Renal pelvis (tissue), 12 donors: ENCODE results near the gene MOB1B. TPM values are rescaled to one million over a fixed set of nuclear protein-coding genes. Genes with fewer than 3 reads are reported as not detected.
"Not testable (repeated sequence)": the region's sequence is repeated elsewhere in the genome, so short reads cannot be mapped to it uniquely, and the experiment has no call there.

Source experiments
- DNase-seq: peaks from one replicate; pipeline ENCODE4 v3.0.0-alpha.2; 2013
- long read RNA-seq, 16 experiments: transcript quantifications; one replicate each; lab custom pipeline, GENCODE V29; 2026
- polyA plus RNA-seq, 3 donors: library from polyadenylated mRNA; unstranded; fragments of 120-200 nt; gene quantifications; one replicate each; pipeline ENCODE4 v1.2.1, GENCODE V29; 2013; ENCODE audit not compliant: insufficient read length in 3 of 3

Gene MOB1B
- polyA plus RNA-seq = 10 to 100 TPM; 30.0 to 48.0 (median 45.3) TPM
- long read RNA-seq, donor 1, full-length matches to known transcripts = 3 of 35 reads
- long read RNA-seq, donor 1, partial matches to known transcripts = 32 of 35 reads
- long read RNA-seq, donor 1, other reads (novel, unspliced or antisense) = 0 of 35 reads
- long read RNA-seq, donor 2, full-length matches to known transcripts = 4 of 4 reads
- long read RNA-seq, donor 2, partial matches to known transcripts = 0 of 4 reads
- long read RNA-seq, donor 2, other reads (novel, unspliced or antisense) = 0 of 4 reads
- long read RNA-seq, donor 3, full-length matches to known transcripts = 3 of 3 reads
- long read RNA-seq, donor 3, partial matches to known transcripts = 0 of 3 reads
- long read RNA-seq, donor 3, other reads (novel, unspliced or antisense) = 0 of 3 reads
- long read RNA-seq, donor 4, full-length matches to known transcripts = 3 of 3 reads
- long read RNA-seq, donor 4, partial matches to known transcripts = 0 of 3 reads
- long read RNA-seq, donor 4, other reads (novel, unspliced or antisense) = 0 of 3 reads
- long read RNA-seq, donor 5, full-length matches to known transcripts = 4 of 4 reads
- long read RNA-seq, donor 5, partial matches to known transcripts = 0 of 4 reads
- long read RNA-seq, donor 5, other reads (novel, unspliced or antisense) = 0 of 4 reads
- long read RNA-seq, donor 6, full-length matches to known transcripts = 6 of 6 reads
- long read RNA-seq, donor 6, partial matches to known transcripts = 0 of 6 reads
- long read RNA-seq, donor 6, other reads (novel, unspliced or antisense) = 0 of 6 reads
- long read RNA-seq, donor 7, full-length matches to known transcripts = 8 of 8 reads
- long read RNA-seq, donor 7, partial matches to known transcripts = 0 of 8 reads
- long read RNA-seq, donor 7, other reads (novel, unspliced or antisense) = 0 of 8 reads
- long read RNA-seq, donor 8 = 0 reads
- long read RNA-seq, donor 9, full-length matches to known transcripts = 9 of 9 reads
- long read RNA-seq, donor 9, partial matches to known transcripts = 0 of 9 reads
- long read RNA-seq, donor 9, other reads (novel, unspliced or antisense) = 0 of 9 reads
- long read RNA-seq, donor 10, full-length matches to known transcripts = 5 of 5 reads
- long read RNA-seq, donor 10, partial matches to known transcripts = 0 of 5 reads
- long read RNA-seq, donor 10, other reads (novel, unspliced or antisense) = 0 of 5 reads
- long read RNA-seq, donor 11, full-length matches to known transcripts = 4 of 4 reads
- long read RNA-seq, donor 11, partial matches to known transcripts = 0 of 4 reads
- long read RNA-seq, donor 11, other reads (novel, unspliced or antisense) = 0 of 4 reads
- long read RNA-seq, donor 12, full-length matches to known transcripts = 8 of 8 reads
- long read RNA-seq, donor 12, partial matches to known transcripts = 0 of 8 reads
- long read RNA-seq, donor 12, other reads (novel, unspliced or antisense) = 0 of 8 reads
- long read RNA-seq, donor 13, full-length matches to known transcripts = 5 of 5 reads
- long read RNA-seq, donor 13, partial matches to known transcripts = 0 of 5 reads
- long read RNA-seq, donor 13, other reads (novel, unspliced or antisense) = 0 of 5 reads
- long read RNA-seq, donor 14, full-length matches to known transcripts = 5 of 5 reads
- long read RNA-seq, donor 14, partial matches to known transcripts = 0 of 5 reads
- long read RNA-seq, donor 14, other reads (novel, unspliced or antisense) = 0 of 5 reads
- long read RNA-seq, donor 15, full-length matches to known transcripts = 4 of 19 reads
- long read RNA-seq, donor 15, partial matches to known transcripts = 15 of 19 reads
- long read RNA-seq, donor 15, other reads (novel, unspliced or antisense) = 0 of 19 reads
- long read RNA-seq, donor 16, full-length matches to known transcripts = 5 of 5 reads
- long read RNA-seq, donor 16, partial matches to known transcripts = 0 of 5 reads
- long read RNA-seq, donor 16, other reads (novel, unspliced or antisense) = 0 of 5 reads

DNA sequence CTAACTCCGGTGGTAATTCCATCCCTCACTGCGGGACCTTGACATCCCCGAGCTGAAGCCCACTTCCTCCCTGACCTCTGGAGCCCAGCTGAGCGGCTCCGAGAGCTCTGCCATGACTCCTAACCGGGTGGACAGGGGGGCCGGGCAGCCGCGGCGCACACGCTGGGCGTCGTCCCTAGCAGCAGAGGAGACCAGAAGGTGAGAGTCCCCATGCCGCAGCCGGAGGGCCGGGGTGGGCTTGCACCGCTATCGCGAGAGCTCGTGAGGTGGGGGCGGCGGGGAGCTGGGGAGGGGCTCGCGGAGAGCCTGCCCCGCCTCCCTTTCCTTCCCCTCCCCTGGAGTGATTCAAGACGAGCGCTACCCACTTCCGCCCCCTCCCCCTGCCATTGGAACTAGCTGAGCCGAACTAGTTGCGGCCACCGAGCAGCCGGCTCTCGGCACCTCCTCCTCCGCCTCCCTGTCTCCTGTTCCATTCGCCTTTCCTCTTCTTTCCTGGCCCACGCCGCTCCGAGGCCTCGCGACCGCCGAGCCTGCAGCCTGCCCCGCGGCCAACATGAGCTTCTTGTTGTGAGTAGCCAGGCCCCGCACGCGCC, at the start of gene MOB1B:
TSS of gene MOB1B (plus strand) at position 386 of the 593 bp plus-strand sequence. CDS start at position 554, 168 bp downstream.
- peak; percentile 91 for DNase-seq

DNA sequence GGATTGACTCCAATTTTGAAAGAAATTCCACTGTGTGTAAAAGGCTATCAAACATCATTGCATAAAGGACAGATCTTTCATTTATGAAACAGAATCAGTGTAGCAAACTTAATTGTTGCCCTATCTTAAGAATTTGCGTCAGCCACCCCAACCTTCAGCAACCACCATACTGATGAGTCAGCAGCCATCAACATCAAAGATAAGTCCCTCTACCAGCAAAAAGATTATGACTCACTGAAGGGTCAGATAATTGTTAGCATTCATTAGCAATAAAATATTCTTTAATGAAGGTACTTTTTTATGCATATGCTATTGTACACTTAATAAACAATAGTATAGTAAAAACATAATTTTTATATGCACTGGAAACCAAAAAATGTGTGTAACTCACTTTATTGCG, 46.7 kb upstream of the MOB1B start:
- no peak for DNase-seq

DNA sequence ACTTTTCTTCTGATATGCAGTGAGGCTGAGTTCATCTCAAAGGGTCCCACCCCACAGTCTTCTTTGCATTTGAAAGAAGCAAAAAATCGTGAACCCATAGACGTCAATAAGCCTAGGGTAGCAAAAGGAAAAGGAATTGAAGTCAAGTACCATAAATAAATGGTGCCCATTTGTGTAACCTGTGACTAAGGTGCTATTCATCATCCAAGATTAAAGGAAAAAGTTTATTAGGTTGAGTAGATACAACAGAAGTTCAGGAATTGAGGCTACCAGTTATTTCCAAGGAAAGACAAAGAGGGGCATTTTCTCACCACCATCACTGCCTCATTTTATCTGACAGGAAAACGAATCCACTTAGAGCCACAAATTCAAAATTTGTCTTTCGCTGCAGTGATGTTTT, 43.7 kb upstream of the MOB1B start:
- DNase-seq = no peak

DNA sequence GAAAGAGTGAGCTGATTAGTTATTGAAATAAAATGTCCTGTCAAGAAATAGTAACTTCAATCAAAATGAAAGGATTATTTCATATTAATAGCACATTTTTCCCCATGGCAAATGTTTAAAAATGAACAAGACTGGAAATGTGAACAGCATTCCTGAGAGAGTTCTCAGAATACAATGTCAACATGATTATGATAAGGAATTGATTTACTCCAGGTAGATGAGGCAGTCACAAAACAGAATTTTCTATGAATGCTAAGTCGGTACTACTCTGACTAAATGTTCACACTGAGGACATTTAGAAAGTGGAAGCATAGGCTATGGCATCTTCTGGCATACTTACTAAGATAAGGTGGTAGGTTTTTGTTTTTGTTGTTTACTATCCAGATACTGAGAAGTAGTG, 43.1 kb upstream of the MOB1B start:
- no peak for DNase-seq

DNA sequence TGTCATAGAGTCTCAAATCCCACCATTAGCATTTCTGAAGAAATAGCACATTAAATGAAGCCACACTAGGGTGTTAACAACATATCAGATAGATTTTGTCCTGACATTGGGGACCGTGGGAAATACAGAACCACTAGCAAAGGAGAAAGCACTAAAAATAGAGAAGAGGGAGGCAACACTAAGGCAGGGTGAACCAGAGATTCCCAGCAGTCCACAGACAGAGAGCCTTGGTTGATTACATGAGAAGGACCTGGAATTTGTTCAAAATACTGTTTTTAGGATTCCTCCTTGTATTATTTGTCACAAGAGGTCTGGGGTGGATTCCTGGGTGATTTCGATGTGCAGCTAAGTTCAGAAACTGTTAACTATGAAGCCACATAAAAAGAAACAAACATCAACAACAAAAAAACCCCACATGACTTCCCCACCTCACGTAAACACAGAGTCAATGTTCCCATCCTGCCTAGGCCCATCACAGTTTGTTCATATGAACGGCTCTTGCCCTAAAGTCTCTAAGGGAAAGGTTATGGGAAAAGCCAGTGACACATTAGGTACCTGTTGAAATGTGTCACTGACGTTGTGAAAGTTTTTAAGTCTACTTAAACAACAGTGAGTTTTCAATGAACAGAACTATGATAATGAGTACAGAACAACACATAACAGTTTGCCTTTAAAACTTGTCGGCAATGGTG, 38.9 kb upstream of the MOB1B start:
- no peak for DNase-seq

DNA sequence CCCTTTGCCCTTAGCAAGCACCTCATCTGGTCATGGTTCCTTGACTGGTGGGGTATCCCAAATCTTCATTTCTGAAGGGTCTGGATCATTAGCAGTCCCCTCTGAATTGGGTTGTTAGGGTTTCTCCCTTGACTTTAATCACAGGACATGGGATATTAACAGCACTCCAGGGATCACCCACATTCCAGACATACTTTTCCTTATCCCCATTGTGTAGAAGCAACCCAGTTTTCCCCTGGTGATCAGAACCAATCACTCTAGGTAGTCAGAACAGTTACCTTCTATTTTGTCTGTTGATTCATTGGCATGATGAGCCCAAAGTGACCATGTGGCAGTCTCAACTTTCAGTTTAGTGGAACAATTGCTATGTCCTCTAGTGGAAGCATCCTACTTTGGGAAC, 33.4 kb upstream of the MOB1B start:
- no peak for DNase-seq

DNA sequence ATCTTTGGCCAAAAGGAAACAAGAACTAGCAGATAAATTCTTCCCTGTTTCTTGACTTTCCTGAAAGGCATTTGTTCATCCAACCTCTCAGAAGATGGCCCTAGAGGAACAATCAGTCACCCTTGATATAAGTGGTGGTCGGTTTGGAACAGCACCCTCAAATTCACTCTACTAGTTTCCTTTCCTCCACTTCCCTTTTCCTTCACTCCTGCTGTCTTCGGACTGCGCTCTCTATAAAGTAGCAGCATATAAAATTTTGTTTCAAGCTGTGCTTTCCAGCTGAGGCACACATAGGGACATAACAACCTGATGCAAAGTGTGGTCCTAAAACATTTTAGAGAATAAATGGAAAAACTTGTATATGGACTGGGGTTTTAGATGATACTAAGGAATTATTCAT, 29.0 kb upstream of the MOB1B start:
- no peak for DNase-seq

DNA sequence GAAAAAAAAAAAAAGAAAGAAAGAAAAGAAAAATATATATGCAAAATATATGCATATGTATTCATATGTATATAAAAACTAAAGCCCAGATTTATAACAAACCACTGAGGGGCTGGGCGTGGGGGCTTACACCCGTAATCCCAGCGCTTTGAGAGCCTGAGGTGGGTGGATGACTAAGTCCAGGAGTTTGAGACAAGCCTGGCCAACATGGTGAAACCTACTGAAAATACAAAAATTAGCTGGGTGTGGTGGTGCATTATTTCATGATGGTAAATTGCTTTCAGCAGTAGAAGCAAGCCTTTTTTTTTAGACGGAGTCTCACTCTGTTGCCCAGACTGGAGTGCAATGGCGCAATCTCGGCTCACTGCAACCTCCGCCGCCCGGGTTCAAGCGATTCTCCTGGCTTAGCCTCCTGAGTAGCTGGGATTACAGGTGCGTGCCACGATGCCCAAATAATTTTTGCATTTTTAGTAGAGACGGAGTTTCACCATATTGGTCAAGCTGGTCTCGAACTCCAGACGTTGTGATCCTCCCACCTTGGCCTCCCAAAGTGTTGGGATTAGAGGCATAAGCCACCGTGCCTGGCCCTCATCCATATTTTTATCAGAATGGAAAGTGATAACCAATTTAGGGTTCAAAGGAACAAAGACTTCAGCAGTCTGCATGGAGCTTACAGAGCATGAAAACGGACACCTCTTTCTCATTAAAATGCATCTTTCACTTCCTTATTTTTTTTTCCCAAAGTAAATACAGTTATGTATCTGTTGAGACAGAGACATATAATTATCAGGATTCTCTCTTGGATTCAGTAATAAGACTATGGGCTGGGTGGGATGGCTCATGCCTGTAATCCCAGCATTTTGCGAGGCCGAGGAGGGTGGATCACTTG, 27.7 kb upstream of the MOB1B start:
- no peak for DNase-seq

DNA sequence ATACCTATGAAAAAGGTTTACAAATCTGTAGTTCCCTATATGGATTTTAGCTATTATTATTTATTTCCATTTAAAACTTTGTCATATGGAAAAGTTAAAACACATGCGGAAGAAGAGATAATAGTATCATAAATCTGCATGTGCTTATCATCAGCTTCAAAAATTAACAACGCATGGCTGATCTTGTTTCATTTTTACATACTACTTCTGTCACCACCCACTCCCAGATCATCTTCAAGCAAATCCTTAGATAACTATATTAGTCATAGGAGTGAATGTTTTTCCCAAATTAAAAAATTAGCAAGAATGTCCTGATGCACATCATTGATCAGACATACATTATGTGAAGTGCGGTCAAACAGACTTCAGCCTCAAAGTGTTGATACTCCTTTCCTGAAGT, 24.6 kb upstream of the MOB1B start:
- no peak for DNase-seq

DNA sequence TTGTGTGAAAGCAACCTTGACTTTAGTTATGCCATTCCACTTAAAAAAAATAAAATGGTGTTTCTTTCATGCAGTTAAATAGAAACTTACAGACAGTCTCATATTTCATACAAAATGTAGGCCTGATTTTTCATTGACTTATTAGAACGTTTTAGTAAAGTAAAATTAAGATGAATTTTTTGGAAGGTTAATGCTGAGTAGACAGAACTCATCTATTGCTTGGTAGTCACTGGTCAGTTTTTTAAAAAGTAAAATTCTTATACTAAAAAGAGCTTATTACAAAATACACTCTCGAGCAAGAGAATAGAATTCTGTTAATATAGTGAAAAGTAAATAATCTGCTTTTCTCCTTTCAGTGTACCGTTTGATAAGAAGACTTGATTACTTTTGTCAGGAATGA, 21.4 kb upstream of the MOB1B start:
- DNase-seq = no peak

DNA sequence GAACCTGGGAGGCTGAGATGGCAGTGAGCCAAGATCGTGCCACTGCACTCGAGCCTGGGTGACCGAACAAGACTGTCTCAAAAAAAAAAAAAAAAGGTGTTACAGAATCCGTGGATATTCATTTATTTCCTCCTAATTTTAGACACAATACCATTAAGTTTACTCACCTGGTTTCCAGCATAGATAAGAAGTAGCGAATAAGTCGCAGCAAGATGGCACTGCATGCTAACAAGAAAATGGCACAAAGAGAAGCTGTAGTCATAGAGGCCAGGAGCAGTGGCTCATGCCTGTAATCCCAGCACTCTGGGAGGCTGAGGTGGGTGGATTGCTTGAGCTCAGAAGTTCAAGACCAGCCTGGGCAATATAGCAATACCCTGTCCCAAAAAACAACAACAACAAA, 17.0 kb upstream of the MOB1B start:
- no peak for DNase-seq

DNA sequence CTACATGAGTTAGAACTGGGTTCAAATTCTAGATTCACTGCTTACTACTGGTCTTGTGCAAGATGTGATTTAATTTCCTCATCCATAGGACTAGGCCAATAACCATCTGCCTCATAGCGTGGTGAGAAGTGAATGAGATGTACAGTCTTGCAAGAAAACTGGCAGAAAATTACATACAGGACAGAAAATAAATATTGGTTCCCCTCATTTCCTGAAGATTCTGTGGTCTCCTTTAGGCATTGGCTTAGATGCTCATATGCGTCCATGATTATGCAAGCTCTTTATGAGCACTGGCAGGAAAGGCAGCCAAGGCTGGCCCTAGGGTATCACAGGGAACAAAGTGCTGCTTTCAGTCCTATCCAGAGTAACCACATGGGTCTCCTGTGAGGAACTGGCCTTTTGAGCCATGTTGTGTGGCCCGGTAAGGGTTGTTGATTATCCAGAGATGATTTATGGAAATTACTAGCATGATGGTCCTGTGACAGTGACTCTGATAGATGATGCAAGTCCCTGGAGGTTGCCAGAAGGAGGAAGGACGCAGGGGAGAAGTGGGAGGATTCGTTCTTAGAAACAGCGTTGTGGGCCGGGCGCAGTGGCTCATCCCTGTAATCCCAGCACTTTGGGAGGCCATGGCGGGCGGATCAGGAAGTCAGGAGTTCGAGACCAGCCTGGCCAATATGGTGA, 9.9 kb upstream of the MOB1B start:
- DNase-seq = no peak

DNA sequence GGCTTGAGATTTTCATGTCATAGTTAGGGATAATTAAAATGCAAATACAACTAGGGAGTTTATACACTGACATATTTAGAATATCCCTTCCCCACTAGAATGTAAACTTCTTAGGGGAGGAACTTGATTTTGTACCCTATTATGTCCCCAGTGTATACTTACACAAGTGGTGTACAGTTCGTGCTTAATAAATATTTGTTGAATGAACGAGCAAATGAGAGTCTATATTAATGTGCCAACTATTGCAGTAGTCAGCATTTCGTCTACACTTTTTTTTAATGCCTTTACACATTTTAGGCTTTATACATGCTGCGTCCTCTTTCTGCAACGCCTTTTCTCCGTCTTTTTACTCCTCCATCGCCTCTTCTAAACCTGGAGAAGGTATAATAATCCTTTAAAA, 8.4 kb upstream of the MOB1B start:
- DNase-seq = no peak

DNA sequence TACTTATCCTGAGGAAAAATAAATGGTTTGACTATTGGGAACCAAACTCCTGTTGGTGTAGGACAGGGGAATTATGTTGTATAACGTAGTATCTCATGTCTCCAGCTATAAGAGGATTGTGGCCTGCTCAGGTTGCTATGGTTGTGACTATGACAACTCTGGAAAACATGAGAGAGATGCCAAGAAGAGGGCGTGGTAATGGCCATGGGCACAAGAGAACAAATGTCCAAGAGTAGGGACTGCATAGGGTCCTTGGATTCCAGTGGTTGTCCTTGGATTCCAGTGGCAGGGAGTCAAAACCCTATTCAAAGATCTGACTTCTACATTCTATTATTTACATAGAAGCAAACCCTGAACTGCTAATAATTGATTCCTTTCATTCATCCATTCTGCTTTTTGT, 6.8 kb upstream of the MOB1B start:
- no peak for DNase-seq

DNA sequence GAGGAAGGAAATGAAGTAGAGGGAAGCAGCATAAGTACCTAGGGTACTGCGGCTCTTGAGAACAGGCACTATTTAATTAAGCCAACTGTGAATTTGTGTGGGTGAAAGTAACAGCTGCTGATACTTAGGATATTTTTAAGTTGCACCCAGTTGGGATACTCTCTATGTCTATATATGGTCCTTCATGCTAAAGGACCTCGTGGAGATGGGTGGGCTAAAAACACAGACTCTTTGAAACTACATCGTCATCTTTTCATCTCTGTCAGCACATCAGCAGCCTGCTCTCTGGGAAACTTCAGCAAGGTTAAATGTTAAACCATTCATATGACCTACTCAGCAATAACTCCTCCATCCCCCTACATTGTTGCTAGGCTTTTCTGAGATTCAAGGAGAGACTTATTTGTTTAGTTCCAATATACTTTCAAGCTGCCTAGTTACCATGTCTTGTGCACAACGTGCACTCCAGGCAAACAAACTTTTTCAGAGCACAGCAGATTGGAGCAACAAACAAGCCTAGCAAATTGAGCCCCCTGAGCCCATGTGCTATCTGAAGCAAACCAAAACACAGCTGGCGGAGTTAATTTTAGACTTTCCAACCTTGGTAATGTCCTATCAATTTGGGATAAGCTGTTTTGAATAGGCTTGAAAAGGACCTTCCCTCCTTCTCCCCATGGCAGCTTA, 6.2 kb upstream of the MOB1B start:
- DNase-seq = no peak

DNA sequence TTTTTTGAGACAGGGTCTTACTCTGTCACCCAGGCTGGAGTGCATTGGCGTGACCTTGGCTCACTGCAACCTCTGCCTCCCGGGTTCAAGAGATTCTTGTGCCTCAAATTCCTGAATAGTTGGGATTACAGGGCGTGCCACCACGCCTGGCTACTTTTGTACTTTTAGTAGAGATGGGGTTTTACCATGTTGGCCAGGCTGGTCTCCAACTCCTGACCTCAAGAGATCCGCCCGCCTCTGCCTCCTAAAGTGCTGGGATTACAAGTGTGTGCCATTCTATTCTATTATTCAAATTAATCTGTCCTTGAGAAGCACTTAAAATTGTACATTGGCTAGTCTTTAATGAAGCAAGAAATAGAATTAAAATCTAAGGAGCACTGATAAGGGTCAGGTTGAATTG, 3.6 kb upstream of the MOB1B start:
- not testable (repeated sequence) for DNase-seq

DNA sequence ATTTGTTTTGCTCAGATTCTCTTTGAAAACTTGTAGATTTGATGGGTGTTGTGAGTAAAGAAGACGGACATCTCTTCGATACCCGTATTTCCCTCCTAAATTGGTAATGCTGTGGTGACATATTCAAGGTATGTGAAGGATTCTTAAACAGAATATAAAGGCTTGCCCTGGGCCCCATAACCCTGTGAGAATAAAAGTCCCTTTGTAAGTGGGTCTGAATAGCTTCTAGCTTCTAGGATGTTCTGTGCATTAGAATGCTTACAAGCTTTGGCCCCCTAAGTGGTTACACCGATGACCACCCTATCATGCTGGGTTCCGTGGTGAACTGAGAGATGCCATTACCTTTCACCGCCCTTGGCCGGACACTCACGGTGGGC, 574 bp upstream of the MOB1B start:
- no peak for DNase-seq
